Activated T-helper 17 cell treated with anti-CD3 and anti-CD28 coated beads, Interleukin-2, amount 50 U/mL, for 72 hours (primary cell): Measurements from ENCODE around the gene SRSF7. TPM values are rescaled to one million over a fixed set of nuclear protein-coding genes. Genes with fewer than 3 reads are reported as not detected.
"Not testable (repeated sequence)": the region's sequence is repeated elsewhere in the genome, so short reads cannot be mapped to it uniquely, and the experiment has no call there.

Source experiments
- ATAC-seq: fragments of 150-1000 bp; cut with Tn5 transposase; replicated peaks from 2 replicates; pipeline ENCODE4 v1.10.0; 2021; ENCODE audit warnings: mild to moderate bottlenecking, moderate library complexity
- H3K27ac Mint-ChIP-seq: one replicate; pipeline ENCODE4 v1.8.0; 2022; ENCODE audit warnings: mixed read lengths
- H3K27me3 Mint-ChIP-seq: one replicate; pipeline ENCODE4 v1.8.0; 2022; ENCODE audit warnings: mixed read lengths
- H3K36me3 Mint-ChIP-seq: one replicate; pipeline ENCODE4 v1.8.0; 2022; ENCODE audit warnings: low read depth, mild to moderate bottlenecking, mixed read lengths
- H3K4me1 Mint-ChIP-seq: one replicate; pipeline ENCODE4 v1.8.0; 2022; ENCODE audit warnings: mixed read lengths
- H3K4me3 Mint-ChIP-seq: one replicate; pipeline ENCODE4 v1.8.0; 2022; ENCODE audit warnings: mild to moderate bottlenecking, mixed read lengths
- H3K9me3 Mint-ChIP-seq: one replicate; pipeline ENCODE4 v1.8.0; 2022; ENCODE audit warnings: mixed read lengths
- total RNA-seq, 2 donors: library from RNA; stranded (reverse); gene quantifications; one replicate each; pipeline ENCODE4 v1.2.3, GENCODE V29; 2022

The SRSF7 gene
- total RNA-seq, 2 donors from 2014 or later: 199 to 366 TPM

- H3K4me3 Mint-ChIP-seq: peak overlapping the region; percentile 99
- H3K27me3 Mint-ChIP-seq: no peaks in the 10 kb centered on the region
- ATAC-seq: no peak
- peaks cover 93% of the 10 kb centered on the region for H3K36me3 Mint-ChIP-seq
- H3K9me3 Mint-ChIP-seq: no peaks in the 10 kb centered on the region
- H3K27ac Mint-ChIP-seq: peak overlapping the region; percentile 100
- H3K4me1 Mint-ChIP-seq: peaks cover 47% of the 10 kb centered on the region
These were observed 3.3 kb downstream of the SRSF7 start for GRCh38 chr2:38747819-38748218.

DNA sequence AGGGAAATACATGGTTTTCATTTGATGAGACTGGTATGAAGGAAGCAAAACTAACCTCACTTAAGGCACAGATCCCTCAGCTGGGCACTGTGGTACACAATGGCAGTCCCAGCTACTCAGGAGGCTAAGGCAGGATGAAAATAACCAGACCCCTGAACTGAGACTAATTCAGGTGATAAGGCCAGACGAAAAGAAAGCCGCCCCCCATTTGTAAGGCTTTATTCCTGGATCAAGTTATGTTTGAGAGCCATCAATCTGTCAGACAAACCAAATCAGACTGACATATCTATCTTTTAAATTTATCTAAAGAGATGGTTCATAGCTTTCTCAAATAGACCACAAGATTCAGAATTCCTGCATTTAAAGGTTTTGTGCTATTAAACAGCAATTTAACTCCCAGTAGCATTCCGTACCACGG, 4.1 kb downstream of the SRSF7 start:
- peaks cover 100% of the 10 kb centered on the region for H3K36me3 Mint-ChIP-seq
- ATAC-seq: no peak
- no peaks in the 10 kb centered on the region for H3K27me3 Mint-ChIP-seq
- peaks cover 45% of the 10 kb centered on the region for H3K4me1 Mint-ChIP-seq
- no peaks in the 10 kb centered on the region for H3K9me3 Mint-ChIP-seq
- peak overlapping the region; percentile 99 for H3K4me3 Mint-ChIP-seq
- H3K27ac Mint-ChIP-seq: peak overlapping the region; percentile 100

DNA sequence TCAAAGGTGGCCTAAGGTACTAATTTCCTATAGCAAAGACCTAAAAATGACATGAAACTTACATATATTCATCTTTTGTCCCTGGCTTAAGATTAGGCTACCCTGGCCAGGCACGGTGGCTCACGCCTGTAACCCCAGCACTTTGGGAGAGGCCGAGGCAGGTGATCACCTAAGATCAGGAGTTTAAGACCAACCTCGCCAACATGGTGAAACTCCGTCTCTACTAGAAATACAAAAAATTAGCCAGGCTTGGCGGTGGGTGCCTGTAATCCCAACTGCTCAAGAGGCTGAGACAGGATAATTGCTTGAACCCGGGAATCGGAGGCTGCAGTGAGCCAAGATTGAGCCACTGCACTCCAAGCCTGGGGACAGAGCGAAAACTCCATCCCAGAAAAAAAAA, 5.9 kb downstream of the SRSF7 start:
- Mint-ChIP-seq H3K4me3 (peak overlapping the region; percentile 99), H3K27ac (peak overlapping the region; percentile 100)

GRCh38 chr2:38744399-38744780, 6.8 kb downstream of the SRSF7 start:
- peak; percentile 12 for ATAC-seq
- H3K4me1 Mint-ChIP-seq: peaks cover 46% of the 10 kb centered on the region
- peaks cover 100% of the 10 kb centered on the region for H3K36me3 Mint-ChIP-seq
- H3K27me3 Mint-ChIP-seq: no peaks in the 10 kb centered on the region
- no peaks in the 10 kb centered on the region for H3K9me3 Mint-ChIP-seq
- H3K4me3 Mint-ChIP-seq: peak overlapping the region; percentile 99
- H3K27ac Mint-ChIP-seq: no peak overlapping the region

More for the DNA sequence above, 5.9 kb downstream of the SRSF7 start:
- H3K4me1 Mint-ChIP-seq: peaks cover 39% of the 10 kb centered on the region
- no peaks in the 10 kb centered on the region for H3K27me3 Mint-ChIP-seq
- no peaks in the 10 kb centered on the region for H3K9me3 Mint-ChIP-seq
- peaks cover 100% of the 10 kb centered on the region for H3K36me3 Mint-ChIP-seq
- no peak for ATAC-seq

DNA sequence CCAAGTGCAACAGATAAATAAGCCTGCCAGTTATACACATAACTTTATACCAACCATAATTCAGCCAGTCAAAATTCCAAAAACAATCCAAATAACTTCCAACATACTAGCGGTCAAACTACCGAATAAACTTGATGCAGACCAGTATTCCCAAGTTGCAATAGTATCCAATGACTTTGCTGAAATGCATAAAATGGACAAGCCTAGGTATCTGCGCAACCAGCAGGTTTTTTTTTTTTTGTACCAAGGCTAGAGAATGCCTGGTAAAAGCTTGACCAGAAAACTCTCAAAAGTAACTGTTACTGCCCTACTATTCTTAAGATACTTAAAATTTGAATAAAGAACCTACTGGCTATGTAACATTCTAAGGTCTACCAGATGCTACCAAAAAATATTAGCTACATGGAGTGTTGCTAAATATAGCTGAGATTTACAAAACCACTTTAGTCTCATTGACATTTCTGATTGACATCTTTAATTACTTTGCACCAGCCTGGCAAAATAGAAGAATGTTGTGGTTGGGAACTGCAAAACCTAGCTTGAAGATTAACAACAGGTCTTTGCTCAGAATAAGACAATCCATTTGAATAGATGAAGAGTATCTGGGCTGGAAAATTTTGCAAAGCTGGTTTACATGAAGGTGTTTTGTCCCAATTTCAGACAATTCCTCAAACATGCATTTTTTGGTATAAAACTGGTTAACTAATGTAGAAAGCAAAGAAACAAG, 7.3 kb downstream of the SRSF7 start:
- H3K36me3 Mint-ChIP-seq: peaks cover 100% of the 10 kb centered on the region
- peaks cover 51% of the 10 kb centered on the region for H3K4me1 Mint-ChIP-seq
- H3K4me3 Mint-ChIP-seq: peak overlapping the region; percentile 99
- no peak for ATAC-seq
- H3K9me3 Mint-ChIP-seq: no peaks in the 10 kb centered on the region
- H3K27me3 Mint-ChIP-seq: no peaks in the 10 kb centered on the region
- no peak overlapping the region for H3K27ac Mint-ChIP-seq

GRCh38 chr2:38742797-38743559, 8.2 kb downstream of the SRSF7 start:
- peak; percentile 16 for ATAC-seq
- Mint-ChIP-seq H3K36me3 (peaks cover 100% of the 10 kb centered on the region), H3K27me3 (no peaks in the 10 kb centered on the region)

DNA sequence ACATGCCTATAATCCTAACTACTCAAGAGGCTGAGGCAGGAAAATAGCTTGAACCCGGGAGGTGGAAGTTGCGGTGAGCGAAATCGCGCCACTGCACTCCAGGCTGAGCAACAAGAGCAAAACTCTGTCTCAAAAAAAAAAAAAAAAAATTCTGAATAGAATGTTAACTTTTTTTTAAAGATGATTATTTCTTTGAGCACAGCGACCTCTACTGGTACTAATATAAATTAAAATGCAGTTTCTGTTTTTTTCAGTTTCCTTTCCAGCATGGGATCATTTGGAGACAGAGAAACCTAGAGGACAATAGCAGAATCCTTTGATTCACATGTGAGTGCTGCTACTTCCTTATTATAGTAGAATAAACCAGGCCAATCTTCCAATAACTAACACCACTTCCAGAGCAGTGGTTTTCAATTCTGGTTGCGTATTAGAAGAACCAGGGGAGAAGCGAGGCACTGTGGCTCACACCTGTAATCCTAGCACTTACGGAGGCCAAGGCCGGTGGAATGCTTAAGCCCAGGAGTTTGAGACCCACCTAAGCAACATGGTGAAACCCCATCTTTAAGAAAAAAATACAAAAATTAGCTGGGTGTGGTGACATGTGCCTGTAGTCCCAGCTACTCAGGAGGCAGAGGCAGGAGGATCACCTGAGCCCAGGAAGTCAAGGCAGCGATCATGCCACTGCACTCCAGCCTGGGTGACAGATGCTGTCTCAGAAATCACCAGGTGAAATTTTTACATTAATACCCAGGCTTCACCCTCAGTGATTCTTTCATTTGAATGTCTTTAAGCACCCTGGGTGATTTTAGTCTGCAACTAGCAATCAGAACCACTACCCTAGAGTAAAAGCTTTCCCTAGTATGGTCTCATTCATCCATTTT, 10.1 kb downstream of the SRSF7 start:
- Mint-ChIP-seq H3K27ac (peak overlapping the region; percentile 68), H3K4me1 (peaks cover 36% of the 10 kb centered on the region), H3K4me3 (peak overlapping the region; percentile 28), H3K36me3 (peaks cover 100% of the 10 kb centered on the region), H3K9me3 (no peaks in the 10 kb centered on the region), H3K27me3 (no peaks in the 10 kb centered on the region)
- ATAC-seq: peak; percentile 18

More at GRCh38 chr2:38742797-38743559, 8.2 kb downstream of the SRSF7 start:
- H3K4me3 Mint-ChIP-seq: peak overlapping the region; percentile 99
- H3K27ac Mint-ChIP-seq: no peak overlapping the region
- peaks cover 52% of the 10 kb centered on the region for H3K4me1 Mint-ChIP-seq
- no peaks in the 10 kb centered on the region for H3K9me3 Mint-ChIP-seq

- H3K27ac Mint-ChIP-seq: peak overlapping the region; percentile 66
- H3K9me3 Mint-ChIP-seq: no peaks in the 10 kb centered on the region
- peaks cover 99% of the 10 kb centered on the region for H3K36me3 Mint-ChIP-seq
- H3K27me3 Mint-ChIP-seq: no peaks in the 10 kb centered on the region
- H3K4me1 Mint-ChIP-seq: peaks cover 27% of the 10 kb centered on the region
- ATAC-seq: no peak
- H3K4me3 Mint-ChIP-seq: no peak overlapping the region
These were observed 11.6 kb downstream of the SRSF7 start for GRCh38 chr2:38739524-38739923.

DNA sequence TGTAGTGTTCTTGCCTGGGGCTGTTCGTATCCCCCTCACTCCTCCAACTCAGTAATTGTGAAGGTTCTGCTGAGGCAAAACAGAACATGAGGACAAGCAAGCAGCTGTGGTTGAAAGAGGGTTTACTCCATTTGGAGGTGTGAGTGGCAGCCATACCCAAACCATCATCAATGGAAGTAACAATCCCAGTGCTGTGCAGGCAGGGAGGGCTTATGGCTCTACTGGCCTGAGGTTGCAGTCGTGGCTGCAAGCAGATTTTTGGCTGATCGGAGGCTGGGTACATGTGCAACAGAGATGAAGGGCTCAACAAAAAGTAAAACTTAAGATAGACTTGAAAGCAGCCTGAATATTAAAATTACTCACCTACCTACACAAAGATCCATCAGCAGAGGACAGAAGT, 13.2 kb downstream of the SRSF7 start:
- no peaks in the 10 kb centered on the region for H3K9me3 Mint-ChIP-seq
- peak overlapping the region; percentile 66 for H3K27ac Mint-ChIP-seq
- H3K27me3 Mint-ChIP-seq: no peaks in the 10 kb centered on the region
- peaks cover 27% of the 10 kb centered on the region for H3K4me1 Mint-ChIP-seq
- H3K4me3 Mint-ChIP-seq: no peak overlapping the region
- H3K36me3 Mint-ChIP-seq: peaks cover 99% of the 10 kb centered on the region
- ATAC-seq: no peak

- not testable (repeated sequence) for H3K27me3 Mint-ChIP-seq, H3K4me3 Mint-ChIP-seq, H3K9me3 Mint-ChIP-seq, ATAC-seq
- peaks cover 27% of the 10 kb centered on the region for H3K4me1 Mint-ChIP-seq
- H3K27ac Mint-ChIP-seq: peak overlapping the region; percentile 66
- peaks cover 99% of the 10 kb centered on the region for H3K36me3 Mint-ChIP-seq
These were observed 14.0 kb downstream of the SRSF7 start for GRCh38 chr2:38737000-38737698.

GRCh38 chr2:38735999-38736320, 15.2 kb downstream of the SRSF7 start:
- no peak for ATAC-seq
- Mint-ChIP-seq H3K27me3 (no peaks in the 10 kb centered on the region), H3K4me3 (no peak overlapping the region), H3K4me1 (peaks cover 32% of the 10 kb centered on the region), H3K9me3 (no peaks in the 10 kb centered on the region), H3K27ac (peak overlapping the region; percentile 66), H3K36me3 (peaks cover 99% of the 10 kb centered on the region)

- no peaks in the 10 kb centered on the region for H3K9me3 Mint-ChIP-seq
- peak overlapping the region; percentile 70 for H3K27ac Mint-ChIP-seq
- ATAC-seq: no peak
- H3K4me1 Mint-ChIP-seq: peaks cover 27% of the 10 kb centered on the region
- no peaks in the 10 kb centered on the region for H3K27me3 Mint-ChIP-seq
- H3K4me3 Mint-ChIP-seq: no peak overlapping the region
- peaks cover 99% of the 10 kb centered on the region for H3K36me3 Mint-ChIP-seq
These were observed 16.7 kb downstream of the SRSF7 start for GRCh38 chr2:38734299-38735058.

- peak overlapping the region; percentile 83 for H3K27ac Mint-ChIP-seq
These were observed 17.7 kb downstream of the SRSF7 start for GRCh38 chr2:38733300-38733971.

More at GRCh38 chr2:38733300-38733971, 17.7 kb downstream of the SRSF7 start:
- H3K9me3 Mint-ChIP-seq: no peaks in the 10 kb centered on the region
- H3K27me3 Mint-ChIP-seq: no peaks in the 10 kb centered on the region
- no peak for ATAC-seq
- peaks cover 18% of the 10 kb centered on the region for H3K4me1 Mint-ChIP-seq
- peaks cover 99% of the 10 kb centered on the region for H3K36me3 Mint-ChIP-seq
- H3K4me3 Mint-ChIP-seq: no peak overlapping the region
